HG03575 (cell line): Measurements from ENCODE around the gene RPS23.
"Not testable (repeated sequence)": the region's sequence is repeated elsewhere in the genome, so short reads cannot be mapped to it uniquely, and the experiment has no call there.

Experiments
- ATAC-seq: cut with Tn5 transposase; IDR thresholded peaks from one replicate; pipeline ENCODE4 v1.9.1; 2021; ENCODE audit not compliant: unreplicated experiment, insufficient number of reproducible peaks, low FRiP score; ENCODE audit errors: extremely low read depth

Gene RPS23

GRCh38 chr5:82295144-82295543 is 17.0 kb upstream of the RPS23 start:
- no peak for ATAC-seq

DNA sequence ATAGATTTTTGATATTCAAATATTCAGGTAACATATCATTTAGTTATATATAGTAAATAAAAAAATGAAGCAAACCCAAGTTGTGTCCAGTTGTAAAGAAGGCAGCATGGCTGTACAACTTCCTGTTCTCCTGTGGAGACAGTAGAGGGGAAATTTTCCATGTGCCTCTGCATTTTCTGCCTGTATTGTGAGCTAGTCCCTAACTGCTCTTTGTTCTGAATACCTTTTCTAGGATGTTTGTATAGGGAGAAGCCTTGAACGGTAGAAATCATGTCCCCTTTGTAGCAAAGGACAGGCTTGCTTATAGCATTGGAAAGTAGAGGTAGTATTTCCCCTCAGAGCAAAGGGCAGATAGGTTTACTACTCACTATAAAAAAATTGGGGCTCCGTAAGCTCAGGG is 13.3 kb upstream of the RPS23 start:
- no peak for ATAC-seq

DNA sequence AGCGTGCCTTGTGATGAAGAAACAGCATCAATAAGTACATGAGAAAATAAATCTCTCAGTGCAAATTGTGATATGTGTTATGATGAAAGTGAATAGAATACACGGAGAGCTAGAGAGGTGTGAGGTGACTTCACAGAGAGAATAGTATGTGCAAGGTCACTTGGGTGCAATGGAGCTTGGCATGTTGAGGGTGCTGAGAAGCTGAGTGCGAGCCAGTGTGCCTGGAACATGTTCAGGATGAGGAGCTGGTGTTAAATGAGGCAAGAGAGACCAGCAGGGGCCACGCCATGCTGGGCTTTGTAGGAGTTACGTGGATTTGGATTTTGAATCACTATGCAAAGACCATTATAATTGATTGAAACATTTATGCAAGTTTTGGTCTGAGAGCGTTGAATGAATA is 12.8 kb upstream of the RPS23 start:
- ATAC-seq, result no peak

- ATAC-seq, result no peak
These were observed 11.9 kb upstream of the RPS23 start for GRCh38 chr5:82290005-82290404.

- ATAC-seq, result no peak
These were observed 9.5 kb upstream of the RPS23 start for GRCh38 chr5:82287625-82288024.

DNA sequence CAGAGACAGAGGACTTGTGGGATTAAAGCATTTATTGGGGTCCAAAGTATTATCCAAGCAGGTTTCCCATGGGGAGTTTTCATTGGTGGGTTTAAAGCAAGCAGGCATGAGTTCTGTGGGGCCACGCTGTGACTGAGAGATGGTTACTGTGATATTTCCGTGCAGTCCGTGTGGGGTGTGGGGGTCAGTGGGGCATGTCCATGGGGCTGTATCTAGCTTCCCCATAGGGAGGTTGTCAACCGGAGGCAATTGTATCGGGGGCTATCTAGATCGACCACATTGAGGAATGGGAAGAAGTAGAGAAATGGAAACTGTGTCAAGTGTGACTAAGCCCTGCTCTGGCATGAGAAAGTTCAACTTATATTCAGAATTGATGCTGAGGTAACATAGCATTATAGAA is 7.1 kb upstream of the RPS23 start:
- ATAC-seq, result no peak

- no peak for ATAC-seq
These were observed 5.7 kb upstream of the RPS23 start for GRCh38 chr5:82283893-82284292.

- no peak for ATAC-seq
These were observed 687 bp upstream of the RPS23 start for GRCh38 chr5:82278711-82279370.

GRCh38 chr5:82277613-82277986 is 554 bp downstream of the RPS23 start:
- ATAC-seq, result no peak

DNA sequence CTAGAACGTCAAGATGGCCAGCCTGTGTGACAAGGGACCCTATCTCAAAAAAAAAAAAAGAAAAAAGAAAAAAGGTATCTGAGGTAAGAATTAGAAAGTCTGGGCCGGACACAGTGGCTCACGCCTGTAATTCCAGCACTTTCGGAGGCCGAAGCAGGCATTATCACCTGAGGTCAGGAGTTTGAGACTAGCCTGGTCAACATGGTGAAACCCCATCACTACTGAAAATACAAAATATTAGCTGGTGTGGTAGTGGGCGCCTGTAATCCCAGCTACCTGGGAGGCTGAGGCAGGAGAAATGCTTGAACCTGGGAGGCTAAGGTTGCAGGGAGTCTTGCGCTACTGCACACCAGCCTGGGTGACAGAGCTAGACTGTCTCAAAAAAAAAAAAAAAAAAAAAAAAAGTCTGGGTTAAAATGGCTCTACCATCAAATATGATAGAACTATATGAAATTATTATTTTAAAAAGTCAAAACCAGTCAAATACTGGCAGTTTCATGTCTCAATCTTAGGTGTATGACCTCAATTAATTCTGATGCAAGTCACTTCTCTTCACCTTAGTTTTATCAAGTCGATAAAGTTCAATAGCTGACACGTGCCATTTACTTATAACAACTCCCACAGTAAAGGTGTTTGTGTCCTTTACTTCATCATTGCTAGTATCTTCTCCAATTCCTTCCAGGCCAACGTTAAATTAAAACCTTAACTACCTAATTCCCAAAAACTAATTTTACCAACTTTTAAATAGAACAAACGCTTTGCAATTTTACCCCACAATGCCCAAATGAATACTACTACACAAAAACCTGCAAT is 1.1 kb downstream of the RPS23 start:
- ATAC-seq, result no peak

GRCh38 chr5:82275216-82275664 is 2.9 kb downstream of the RPS23 start:
- no peak for ATAC-seq

GRCh38 chr5:82274343-82275211 is 3.6 kb downstream of the RPS23 start:
- no peak for ATAC-seq

- not testable (repeated sequence) for ATAC-seq
These were observed 4.7 kb downstream of the RPS23 start for GRCh38 chr5:82273426-82273825.

DNA sequence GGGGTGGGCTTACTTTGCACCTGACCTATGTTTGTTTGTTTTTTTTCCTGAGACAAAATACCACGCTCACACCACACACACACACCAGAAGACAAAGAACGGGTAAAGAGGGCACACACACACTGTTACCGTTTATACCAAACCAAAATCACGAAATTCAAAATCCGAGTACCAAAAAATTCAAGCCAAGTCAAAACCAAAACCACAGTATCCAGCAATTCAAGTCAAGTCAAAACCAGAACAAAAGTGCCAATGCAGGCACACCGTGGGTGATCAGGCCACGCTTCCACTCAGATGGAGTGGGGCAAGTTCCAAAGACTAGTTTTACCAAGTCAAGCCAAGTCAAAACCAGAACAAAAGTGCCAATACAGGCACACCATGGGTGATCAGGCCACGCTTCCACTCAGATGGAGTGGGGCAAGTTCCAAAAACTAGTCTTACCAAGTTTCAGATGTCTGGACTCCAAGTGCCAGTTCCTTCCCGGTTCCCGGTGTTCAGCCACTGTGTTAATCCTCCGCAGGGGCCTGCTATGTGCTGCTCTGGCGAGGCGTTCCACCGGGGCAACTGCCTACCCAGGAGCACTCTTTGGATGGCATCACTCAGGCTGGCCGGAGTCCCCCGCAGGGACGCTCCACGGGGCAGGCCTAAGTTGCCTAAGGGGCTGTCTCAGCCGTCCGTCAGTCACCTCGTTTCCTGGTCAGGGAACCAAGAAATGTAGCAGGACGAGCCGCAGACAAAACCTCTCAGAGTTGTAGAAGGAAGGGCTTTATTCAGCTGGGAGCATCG is 5.4 kb downstream of the RPS23 start:
- ATAC-seq, result not testable (repeated sequence)

DNA sequence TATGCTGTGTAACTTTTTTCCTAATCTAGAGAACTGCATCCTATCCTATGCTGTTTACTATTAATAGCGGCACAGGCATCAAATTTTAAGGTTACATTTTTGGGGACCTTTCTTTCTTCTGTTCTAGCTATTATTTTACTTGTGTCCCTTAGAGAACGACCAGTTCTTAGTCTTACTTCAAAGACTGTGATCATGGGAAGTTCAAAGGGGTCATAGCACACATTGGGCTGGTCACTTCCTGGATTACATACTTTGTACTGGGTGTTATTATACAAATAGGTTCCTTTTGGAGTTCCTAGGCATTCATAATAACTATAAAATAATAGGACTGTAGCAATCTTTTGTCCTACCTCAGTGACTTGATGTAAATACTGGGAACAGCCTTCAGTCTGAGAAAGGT is 8.8 kb downstream of the RPS23 start:
- not testable (repeated sequence) for ATAC-seq

- not testable (repeated sequence) for ATAC-seq
These were observed 10.7 kb downstream of the RPS23 start for GRCh38 chr5:82267297-82267933.

DNA sequence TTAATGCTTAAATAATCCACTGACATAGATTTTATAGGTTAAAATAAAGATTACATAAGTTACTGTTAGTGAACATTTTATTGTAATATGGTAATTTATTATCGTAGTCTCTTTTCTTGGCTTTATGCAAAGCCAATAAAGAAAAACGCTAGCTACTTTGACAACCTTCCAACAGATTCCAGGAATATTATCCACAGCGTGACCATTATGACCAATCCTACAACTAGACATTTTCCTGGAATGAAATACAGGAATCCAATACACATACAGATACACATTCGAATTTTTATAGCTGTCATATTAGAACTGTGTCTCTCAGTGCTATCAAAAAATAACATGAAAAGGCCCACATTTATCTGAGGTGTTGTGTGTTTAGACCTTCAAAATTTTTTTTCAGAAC is 13.1 kb downstream of the RPS23 start:
- no peak for ATAC-seq

DNA sequence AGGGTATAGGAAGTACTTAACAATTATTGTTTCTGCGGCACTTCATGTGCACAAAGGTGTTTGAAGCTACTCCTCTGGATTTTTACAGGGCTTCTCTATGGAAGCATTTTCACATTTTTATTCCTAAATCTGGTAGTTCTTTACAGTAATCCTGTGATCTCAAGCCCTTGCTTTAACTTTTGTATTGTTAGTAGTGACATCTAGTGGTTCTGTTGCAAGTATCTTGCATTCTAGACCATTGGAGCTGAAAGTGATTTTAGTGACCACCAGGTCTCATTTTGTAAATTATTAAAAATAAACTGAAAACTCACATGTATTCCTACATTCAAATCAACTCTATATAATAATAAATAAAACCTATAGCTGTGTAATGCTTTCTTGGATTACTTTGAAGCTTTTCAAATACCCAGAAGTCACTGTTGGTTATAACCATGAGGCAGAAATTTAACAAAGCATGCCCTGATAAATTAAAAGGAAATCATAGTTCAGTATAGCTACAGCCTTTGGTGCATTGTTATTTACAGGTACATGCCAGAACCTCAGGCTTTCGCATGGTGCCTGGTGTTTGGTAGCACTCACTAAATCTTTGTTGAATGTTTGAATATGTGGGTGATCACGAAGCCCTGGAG is 18.9 kb downstream of the RPS23 start:
- ATAC-seq, result no peak
